HepG2 (cell line): Measurements from ENCODE around the gene ZFPM1. TPM values are rescaled to one million over a fixed set of nuclear protein-coding genes. Genes with fewer than 3 reads are reported as not detected.

Source experiments
- AFF4 ChIP-seq: sonication (generic); formaldehyde crosslinking; IDR thresholded peaks from 2 replicates; pipeline ENCODE4 v1.4.0; 2020; ENCODE audit warnings: missing genetic modification reagents
- AKAP8 ChIP-seq: sonication (generic); formaldehyde crosslinking; IDR thresholded peaks from 2 replicates; pipeline ENCODE4 v1.5.1; 2020; ENCODE audit warnings: mild to moderate bottlenecking, missing genetic modification reagents
- ATF2 ChIP-seq: sonication (generic); formaldehyde crosslinking; IDR thresholded peaks from 2 replicates; pipeline ENCODE4 v1.4.0; 2020; ENCODE audit warnings: missing genetic modification reagents
- BCLAF1 ChIP-seq: fragments of 450-650 bp; IDR thresholded peaks from 2 replicates; pipeline ENCODE4 v1.6.1; 2017; ENCODE audit warnings: mild to moderate bottlenecking
- FOXA1 ChIP-seq, 2 experiments: fragments of 450-650 bp in 1 of 2; sonication (generic) in 1 of 2; formaldehyde crosslinking in 1 of 2; IDR thresholded peaks; 2 replicates each; pipeline versions ENCODE4 v1.4.0 to v1.6.1; 2016 to 2020; ENCODE audit warnings: missing genetic modification reagents in 1 of 2
- HOXA9 ChIP-seq: sonication (generic); formaldehyde crosslinking; IDR thresholded peaks from 2 replicates; pipeline ENCODE4 v1.8.1; 2022; ENCODE audit warnings: missing genetic modification reagents, mild to moderate bottlenecking, moderate library complexity, borderline replicate concordance
- NPAS2 ChIP-seq: sonication (generic); formaldehyde crosslinking; IDR thresholded peaks from 2 replicates; pipeline ENCODE4 v1.8.0; 2022; ENCODE audit warnings: mild to moderate bottlenecking, missing genetic modification reagents, borderline replicate concordance
- RBAK ChIP-seq: sonication (generic); formaldehyde crosslinking; IDR thresholded peaks from 2 replicates; pipeline ENCODE4 v1.5.1; 2020; ENCODE audit warnings: mild to moderate bottlenecking, missing genetic modification reagents
- TEAD2 ChIP-seq: sonication (generic); formaldehyde crosslinking; IDR thresholded peaks from 2 replicates; pipeline ENCODE4 v1.9.0; 2021; ENCODE audit warnings: missing genetic modification reagents
- TFDP1 ChIP-seq: IDR thresholded peaks from 2 replicates; pipeline ENCODE4 v1.6.1; 2016; ENCODE audit warnings: missing compliant biosample characterization, missing genetic modification reagents, borderline replicate concordance
- ZBTB25 ChIP-seq: IDR thresholded peaks from 2 replicates; pipeline ENCODE4 v1.6.1; 2018; ENCODE audit warnings: missing genetic modification reagents
- ZBTB42 ChIP-seq: sonication (generic); formaldehyde crosslinking; IDR thresholded peaks from 2 replicates; pipeline ENCODE4 v1.5.0; 2020; ENCODE audit warnings: mild to moderate bottlenecking, missing genetic modification reagents
- ZFP36 ChIP-seq: fragments of 150-350 bp; IDR thresholded peaks from 2 replicates; pipeline ENCODE4 v1.6.1; 2018; ENCODE audit warnings: borderline replicate concordance, low read length, low read depth; ENCODE audit not compliant: partially characterized antibody
- ZNF441 ChIP-seq: sonication (generic); formaldehyde crosslinking; IDR thresholded peaks from 2 replicates; pipeline ENCODE4 v1.7.0; 2021; ENCODE audit warnings: missing genetic modification reagents, borderline replicate concordance
- ZNF547 ChIP-seq: sonication (generic); formaldehyde crosslinking; IDR thresholded peaks from 2 replicates; pipeline ENCODE4 v1.5.1; 2020; ENCODE audit warnings: mild to moderate bottlenecking, missing genetic modification reagents
- ZNF570 ChIP-seq: sonication (generic); formaldehyde crosslinking; IDR thresholded peaks from 2 replicates; pipeline ENCODE4 v1.4.0; 2020; ENCODE audit warnings: mild to moderate bottlenecking, missing genetic modification reagents, borderline replicate concordance
- ZNF589 ChIP-seq: sonication (generic); formaldehyde crosslinking; conservative IDR thresholded peaks from 2 replicates; pipeline ENCODE4 v1.8.0; 2022; ENCODE audit warnings: mild to moderate bottlenecking, moderate library complexity, missing genetic modification reagents
- ZSCAN29 ChIP-seq: sonication (generic); formaldehyde crosslinking; conservative IDR thresholded peaks from 2 replicates; pipeline ENCODE4 v1.4.0; 2020; ENCODE audit warnings: mild to moderate bottlenecking, missing genetic modification reagents
- polyA plus RNA-seq, 8 experiments: library from polyadenylated mRNA; depleted of rRNA in 3 of 8; stranded (reverse) in 7 of 8; unstranded in 1 of 8; fragments of >200 nt; fragmentation: Illumina TruSeq in 4 of 8; extraction: Trizol in 4 of 8; gene quantifications; 2 replicates each; pipeline versions ENCODE4 v1.2.1 to v1.2.3, GENCODE V29; 2011 to 2016; ENCODE audit warnings: low read depth in 4 of 8, missing spikeins in 1 of 8, mixed read lengths in 1 of 8; ENCODE audit not compliant: insufficient read depth in 1 of 8
- total RNA-seq, 5 experiments: library from RNA; depleted of rRNA; stranded (reverse); fragments of >200 nt; fragmentation: Illumina TruSeq; extraction: Trizol; gene quantifications; 2 replicates each; pipeline ENCODE4 v1.2.3, GENCODE V29; 2016; ENCODE audit warnings: low read depth in 1 of 5

The ZFPM1 gene
- total and polyA plus RNA-seq, 2 of the 13 experiments (the other 11 are each of a cell fraction or from before 2014, with no cell fraction given): 1.3 to 3.8 TPM

- 0 out of 2 replicates have a peak, but pooled peaks have one; percentile 39 for TF ChIP-seq ZBTB42 (CRISPR knock-in tag)
- TF ChIP-seq TFDP1: peak; percentile 87
- TF ChIP-seq ZNF589 (CRISPR knock-in tag): 0 out of 2 replicates have a peak, but pooled peaks have one; percentile 15
- TF ChIP-seq AFF4 (CRISPR knock-in tag): no peak
- TF ChIP-seq ZNF547 (CRISPR knock-in tag): no peak; the same call in 1 of the 2 replicates
- TF ChIP-seq ATF2 (CRISPR knock-in tag): peak; percentile 67; the same call in 1 of the 2 replicates
- no peak for TF ChIP-seq BCLAF1
- TF ChIP-seq HOXA9: 0 out of 2 replicates have a peak, but pooled peaks have one; percentile 37
- no peak for TF ChIP-seq NPAS2
- no peak for TF ChIP-seq RBAK (CRISPR knock-in tag)
- TF ChIP-seq ZNF570 (CRISPR knock-in tag): no peak
- TF ChIP-seq FOXA1 (IDR thresholded peaks at IDR 0.05): no peak
- no peak for TF ChIP-seq FOXA1 (CRISPR knock-in tag; IDR thresholded peaks at IDR 0.05)
- 0 out of 2 replicates have a peak, but pooled peaks have one; percentile 33 for TF ChIP-seq AKAP8
- TF ChIP-seq ZSCAN29: 0 out of 2 replicates have a peak, but pooled peaks have one; percentile 41
- TF ChIP-seq ZNF441 (CRISPR knock-in tag): 0 out of 2 replicates have a peak, but pooled peaks have one; percentile 32
- peak; percentile 80; the same call in 1 of the 2 replicates for TF ChIP-seq ZBTB25 (CRISPR knock-in tag)
- TF ChIP-seq TEAD2 (CRISPR knock-in tag): peak; percentile 67; the same call in 1 of the 2 replicates
- TF ChIP-seq ZFP36: no peak
Measured at GRCh38 chr16:88569985-88570690, 117.1 kb downstream of the ZFPM1 start, which contains the start of gene ZC3H18 (continued).
